Activated CD4-positive, alpha-beta memory T cell treated with anti-CD3 and anti-CD28 coated beads, Interleukin-2, amount 10 ng/mL, durations not matched to agents 7 days and 5 days (primary cell): ENCODE results near the gene STON2. TPM values are rescaled to one million over a fixed set of nuclear protein-coding genes. Genes with fewer than 3 reads are reported as not detected.

Experiments
- CTCF ChIA-PET: fragments of 350-600 bp; sonication (Branson Sonifier 250); formaldehyde crosslinking; loops from one replicate; lab custom pipeline; 2021; ENCODE audit warnings: antibody characterized with exemption, inconsistent platforms; lab: Charles Lee
- POLR2A ChIA-PET: fragments of 350-600 bp; sonication (Branson Sonifier 250); formaldehyde crosslinking; loops from one replicate; lab custom pipeline; 2021; ENCODE audit warnings: antibody characterized with exemption; lab: Charles Lee
- DNase-seq: peaks from one replicate; pipeline ENCODE4 v3.0.0-alpha.2; 2020
- H3K27ac Mint-ChIP-seq: one replicate; pipeline ENCODE4 v1.8.0; 2021; ENCODE audit warnings: mild to moderate bottlenecking, mixed read lengths
- H3K27me3 Mint-ChIP-seq: one replicate; pipeline ENCODE4 v1.8.0; 2021; ENCODE audit warnings: mixed read lengths
- H3K36me3 Mint-ChIP-seq: one replicate; pipeline ENCODE4 v1.8.0; 2021; ENCODE audit warnings: low read depth, mixed read lengths
- H3K4me1 Mint-ChIP-seq: one replicate; pipeline ENCODE4 v1.8.0; 2021; ENCODE audit warnings: mixed read lengths
- H3K4me3 Mint-ChIP-seq: one replicate; pipeline ENCODE4 v1.8.0; 2021; ENCODE audit warnings: mild to moderate bottlenecking, mixed read lengths
- H3K9me3 Mint-ChIP-seq: one replicate; pipeline ENCODE4 v1.8.0; 2021; ENCODE audit warnings: mixed read lengths
- total RNA-seq, 2 experiments: library from RNA; stranded (reverse); gene quantifications; one replicate each; pipeline ENCODE4 v1.2.3, GENCODE V29; 2021

STON2 gene
- total RNA-seq, 2 experiments from 2014 or later: 3.0 to 4.3 TPM

- Mint-ChIP-seq H3K27ac (no peak overlapping the region), H3K4me1 (no peaks in the 10 kb centered on the region), H3K4me3 (no peak overlapping the region), H3K36me3 (no peaks in the 10 kb centered on the region), H3K27me3 (peaks cover 1% of the 10 kb centered on the region), H3K9me3 (no peaks in the 10 kb centered on the region)
- DNase-seq: no peak
- POLR2A ChIA-PET: no interaction called here
- CTCF ChIA-PET: no interaction called here
These were observed 87.7 kb downstream of the STON2 start for GRCh38 chr14:81312289-81312876.

GRCh38 chr14:81311778-81312177 lies 88.3 kb downstream of the STON2 start:
- no peaks in the 10 kb centered on the region for H3K36me3 Mint-ChIP-seq
- ChIA-PET CTCF (no interaction called here), POLR2A (no interaction called here)
- no peak overlapping the region for H3K27ac Mint-ChIP-seq
- no peaks in the 10 kb centered on the region for H3K9me3 Mint-ChIP-seq
- DNase-seq: no peak
- H3K27me3 Mint-ChIP-seq: peaks cover 1% of the 10 kb centered on the region
- H3K4me3 Mint-ChIP-seq: no peak overlapping the region
- H3K4me1 Mint-ChIP-seq: no peaks in the 10 kb centered on the region

- Mint-ChIP-seq H3K36me3 (no peaks in the 10 kb centered on the region), H3K4me1 (no peaks in the 10 kb centered on the region), H3K27ac (no peak overlapping the region), H3K27me3 (peaks cover 1% of the 10 kb centered on the region), H3K4me3 (no peak overlapping the region), H3K9me3 (no peaks in the 10 kb centered on the region)
- ChIA-PET POLR2A (no interaction called here), CTCF (no interaction called here)
- no peak for DNase-seq
These were observed 89.0 kb downstream of the STON2 start for GRCh38 chr14:81311141-81311540.

- H3K4me3 Mint-ChIP-seq: no peak overlapping the region
- peaks cover 3% of the 10 kb centered on the region for H3K4me1 Mint-ChIP-seq
- no peak for DNase-seq
- H3K9me3 Mint-ChIP-seq: no peaks in the 10 kb centered on the region
- no peak overlapping the region for H3K27ac Mint-ChIP-seq
- ChIA-PET POLR2A (no interaction called here), CTCF (no interaction called here)
- no peaks in the 10 kb centered on the region for H3K36me3 Mint-ChIP-seq
- H3K27me3 Mint-ChIP-seq: peaks cover 1% of the 10 kb centered on the region
These were observed 89.5 kb downstream of the STON2 start for GRCh38 chr14:81310606-81311005.

GRCh38 chr14:81309511-81309910 lies 90.6 kb downstream of the STON2 start:
- ChIA-PET CTCF (no interaction called here), POLR2A (no interaction called here)
- Mint-ChIP-seq H3K36me3 (no peaks in the 10 kb centered on the region), H3K4me1 (peaks cover 4% of the 10 kb centered on the region), H3K9me3 (no peaks in the 10 kb centered on the region), H3K27ac (no peak overlapping the region), H3K4me3 (no peak overlapping the region), H3K27me3 (peaks cover 1% of the 10 kb centered on the region)
- no peak for DNase-seq

GRCh38 chr14:81305743-81306142 lies 94.4 kb downstream of the STON2 start:
- CTCF ChIA-PET: no interaction called here

GRCh38 chr14:81305065-81305464 lies 95.1 kb downstream of the STON2 start:
- Mint-ChIP-seq H3K36me3 (no peaks in the 10 kb centered on the region), H3K27ac (no peak overlapping the region), H3K4me1 (peaks cover 22% of the 10 kb centered on the region), H3K9me3 (no peaks in the 10 kb centered on the region), H3K4me3 (no peak overlapping the region), H3K27me3 (no peaks in the 10 kb centered on the region)
- POLR2A ChIA-PET: no interaction called here
- CTCF ChIA-PET: no interaction called here
- no peak for DNase-seq

More at GRCh38 chr14:81305743-81306142, 94.4 kb downstream of the STON2 start:
- Mint-ChIP-seq H3K27ac (no peak overlapping the region), H3K27me3 (no peaks in the 10 kb centered on the region), H3K36me3 (no peaks in the 10 kb centered on the region), H3K9me3 (no peaks in the 10 kb centered on the region), H3K4me3 (no peak overlapping the region), H3K4me1 (peaks cover 22% of the 10 kb centered on the region)
- DNase-seq: no peak
- POLR2A ChIA-PET: no interaction called here

GRCh38 chr14:81303258-81303935 lies 96.7 kb downstream of the STON2 start:
- peaks cover 22% of the 10 kb centered on the region for H3K4me1 Mint-ChIP-seq
- POLR2A ChIA-PET: no interaction called here
- no peaks in the 10 kb centered on the region for H3K27me3 Mint-ChIP-seq
- no peaks in the 10 kb centered on the region for H3K36me3 Mint-ChIP-seq
- no peak overlapping the region for H3K4me3 Mint-ChIP-seq
- no peak overlapping the region for H3K27ac Mint-ChIP-seq
- peak; percentile 70 for DNase-seq
- H3K9me3 Mint-ChIP-seq: no peaks in the 10 kb centered on the region
- CTCF ChIA-PET: interaction anchor here (1.1 kb wide), 1 partner anchor 162 kb away, joined by 3 read pairs; no protein-coding TSS in a partner anchor

GRCh38 chr14:81302638-81303037 lies 97.5 kb downstream of the STON2 start:
- POLR2A ChIA-PET: no interaction called here
- CTCF ChIA-PET: no interaction called here

GRCh38 chr14:81301813-81302212 lies 98.3 kb downstream of the STON2 start:
- CTCF ChIA-PET: no interaction called here
- H3K4me3 Mint-ChIP-seq: no peak overlapping the region
- H3K9me3 Mint-ChIP-seq: no peaks in the 10 kb centered on the region
- peaks cover 22% of the 10 kb centered on the region for H3K4me1 Mint-ChIP-seq
- POLR2A ChIA-PET: no interaction called here
- no peak for DNase-seq
- H3K36me3 Mint-ChIP-seq: no peaks in the 10 kb centered on the region
- H3K27me3 Mint-ChIP-seq: no peaks in the 10 kb centered on the region
- H3K27ac Mint-ChIP-seq: no peak overlapping the region

More at GRCh38 chr14:81302638-81303037, 97.5 kb downstream of the STON2 start:
- Mint-ChIP-seq H3K36me3 (no peaks in the 10 kb centered on the region), H3K9me3 (no peaks in the 10 kb centered on the region), H3K27me3 (no peaks in the 10 kb centered on the region), H3K4me1 (peaks cover 22% of the 10 kb centered on the region), H3K27ac (no peak overlapping the region), H3K4me3 (no peak overlapping the region)
- DNase-seq: no peak

GRCh38 chr14:81301371-81301770 lies 98.8 kb downstream of the STON2 start:
- H3K27ac Mint-ChIP-seq: no peak overlapping the region
- ChIA-PET POLR2A (no interaction called here), CTCF (no interaction called here)
- no peaks in the 10 kb centered on the region for H3K36me3 Mint-ChIP-seq
- H3K4me1 Mint-ChIP-seq: peaks cover 22% of the 10 kb centered on the region
- H3K27me3 Mint-ChIP-seq: no peaks in the 10 kb centered on the region
- DNase-seq: no peak
- no peaks in the 10 kb centered on the region for H3K9me3 Mint-ChIP-seq
- no peak overlapping the region for H3K4me3 Mint-ChIP-seq

GRCh38 chr14:81298911-81299310 lies 101.2 kb downstream of the STON2 start:
- ChIA-PET POLR2A (no interaction called here), CTCF (no interaction called here)
- H3K9me3 Mint-ChIP-seq: no peaks in the 10 kb centered on the region
- H3K27me3 Mint-ChIP-seq: no peaks in the 10 kb centered on the region
- no peaks in the 10 kb centered on the region for H3K36me3 Mint-ChIP-seq
- H3K4me1 Mint-ChIP-seq: peaks cover 16% of the 10 kb centered on the region
- H3K4me3 Mint-ChIP-seq: no peak overlapping the region
- no peak for DNase-seq
- H3K27ac Mint-ChIP-seq: no peak overlapping the region

GRCh38 chr14:81298122-81298521 lies 102.0 kb downstream of the STON2 start:
- POLR2A ChIA-PET: no interaction called here
- no peak overlapping the region for H3K27ac Mint-ChIP-seq

More at GRCh38 chr14:81298122-81298521, 102.0 kb downstream of the STON2 start:
- Mint-ChIP-seq H3K4me3 (no peak overlapping the region), H3K4me1 (peaks cover 8% of the 10 kb centered on the region), H3K9me3 (no peaks in the 10 kb centered on the region), H3K36me3 (no peaks in the 10 kb centered on the region), H3K27me3 (no peaks in the 10 kb centered on the region)
- no peak for DNase-seq
- CTCF ChIA-PET: no interaction called here
